CD4-positive, alpha-beta memory T cell (primary cell): Measurements from ENCODE around the gene MED27. TPM values are rescaled to one million over a fixed set of nuclear protein-coding genes. Genes with fewer than 3 reads are reported as not detected.
A peak's percentile ranks its signal among the peaks of the same experiment; 100 is the strongest.

Experiments
- CTCF ChIA-PET: fragments of 350-600 bp; sonication (Branson Sonifier 250); formaldehyde crosslinking; loops from one replicate; lab custom pipeline; 2021; ENCODE audit warnings: inconsistent platforms; ENCODE audit not compliant: partially characterized antibody; lab: Charles Lee
- POLR2A ChIA-PET: fragments of 350-600 bp; sonication (Branson Sonifier 250); formaldehyde crosslinking; loops from one replicate; lab custom pipeline; 2021; ENCODE audit not compliant: partially characterized antibody; lab: Charles Lee
- DNase-seq, 5 donors: peaks; one replicate each; pipeline versions ENCODE4 v3.0.0 to v3.0.0-alpha.2; 2020 to 2022; ENCODE audit warnings: mixed read lengths in 1 of 5
- H3K27ac ChIP-seq: one replicate; pipeline ENCODE4 v1.7.0; 2013; ENCODE audit warnings: low read depth, low read length
- H3K27me3 ChIP-seq: 2 replicates; pipeline ENCODE4 v1.7.0; 2013; ENCODE audit warnings: mild to moderate bottlenecking, low read length, moderate library complexity; ENCODE audit not compliant: insufficient read depth
- H3K36me3 ChIP-seq: 2 replicates; pipeline ENCODE4 v1.7.0; 2013; ENCODE audit warnings: mild to moderate bottlenecking, low read length, moderate library complexity; ENCODE audit not compliant: insufficient read depth
- H3K4me1 ChIP-seq: 2 replicates; pipeline ENCODE4 v1.7.0; 2013; ENCODE audit warnings: mild to moderate bottlenecking, low read length, moderate library complexity; ENCODE audit not compliant: insufficient read depth
- H3K4me3 ChIP-seq, 2 donors: one replicate each; pipeline ENCODE4 v1.7.0; 2013; ENCODE audit warnings: low read length in 2 of 2, mild to moderate bottlenecking in 1 of 2
- H3K9me3 ChIP-seq, 2 donors: one replicate each; pipeline ENCODE4 v1.7.0; 2013; ENCODE audit warnings: low read length in 2 of 2, control low read depth in 1 of 2; ENCODE audit not compliant: control insufficient read depth in 1 of 2
- H3K27ac Mint-ChIP-seq, 7 donors: one replicate each; pipeline ENCODE4 v1.8.0; 2020 to 2021; ENCODE audit warnings: mixed read lengths in 7 of 7, mild to moderate bottlenecking in 6 of 7, inconsistent platforms in 3 of 7, moderate library complexity in 3 of 7
- H3K27me3 Mint-ChIP-seq, 2 donors: one replicate each; pipeline ENCODE4 v1.8.0; 2020 to 2021; ENCODE audit warnings: mixed read lengths in 2 of 2
- H3K36me3 Mint-ChIP-seq, 2 donors: one replicate each; pipeline ENCODE4 v1.8.0; 2020 to 2021; ENCODE audit warnings: mixed read lengths in 2 of 2, inconsistent platforms in 1 of 2, mild to moderate bottlenecking in 1 of 2
- H3K4me1 Mint-ChIP-seq, 4 donors: one replicate each; pipeline ENCODE4 v1.8.0; 2020 to 2021; ENCODE audit warnings: mixed read lengths in 4 of 4, mild to moderate bottlenecking in 1 of 4
- H3K4me3 Mint-ChIP-seq, 8 donors: one replicate each; pipeline ENCODE4 v1.8.0; 2020 to 2021; ENCODE audit warnings: mixed read lengths in 8 of 8, mild to moderate bottlenecking in 7 of 8, moderate library complexity in 6 of 8, inconsistent platforms in 3 of 8
- H3K9me3 Mint-ChIP-seq, 8 donors: one replicate each; pipeline ENCODE4 v1.8.0; 2020 to 2021; ENCODE audit warnings: mixed read lengths in 8 of 8, mild to moderate bottlenecking in 5 of 8, inconsistent platforms in 3 of 8, moderate library complexity in 1 of 8
- intact Hi-C: fragments of 100-400 bp; cut with micrococcal nuclease; formaldehyde crosslinking; loops from one replicate; pipeline ENCODE4 v1.15.1; 2023
- polyA plus RNA-seq, 2 donors: library from polyadenylated mRNA; unstranded; fragments of 300-500 nt; fragmentation: Illumina TruSeq; gene quantifications; one replicate each; pipeline ENCODE4 v1.2.3, GENCODE V29; 2021
- total RNA-seq, 2 experiments: library from RNA; stranded (reverse); gene quantifications; one replicate each; pipeline ENCODE4 v1.2.3, GENCODE V29; 2021

Gene MED27
- total and polyA plus RNA-seq, 4 experiments from 2014 or later = 15.6 to 57.7 (median 29.3) TPM

DNA sequence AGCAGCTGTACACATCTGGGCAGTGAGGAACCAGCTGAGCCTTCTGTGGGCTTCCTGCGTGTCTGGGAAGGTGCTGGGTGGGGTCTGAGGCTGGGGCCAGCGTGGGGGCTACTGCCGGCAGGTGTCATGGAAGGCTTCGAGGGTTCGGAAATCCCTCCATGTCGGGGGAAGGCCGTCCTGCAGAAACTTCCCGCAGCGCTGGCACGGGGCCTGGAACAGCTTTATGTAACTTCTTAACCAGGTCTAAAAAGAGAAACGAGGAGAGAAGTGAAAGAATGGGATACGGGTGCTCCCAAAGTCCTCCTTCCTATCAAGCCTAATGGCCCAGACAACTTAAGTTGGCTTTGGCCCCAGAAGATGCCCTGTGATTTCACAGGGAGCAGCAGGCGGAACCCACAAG lies 219.2 kb downstream of the MED27 start:
- H3K36me3 Mint-ChIP-seq = peaks cover 35 to 43% of the 10 kb centered on the region in 2 donors
- no peaks in the 10 kb centered on the region for H3K27me3 ChIP-seq
- intact Hi-C loops = no loop called here
- POLR2A ChIA-PET = no interaction called here
- CTCF ChIA-PET = no interaction called here
- no peak overlapping the region for H3K27ac ChIP-seq
- H3K4me3 ChIP-seq = no peak overlapping the region
- no peak for DNase-seq
- H3K4me1 ChIP-seq = no peaks in the 10 kb centered on the region
- H3K4me3 Mint-ChIP-seq = no peak overlapping the region
- peaks cover 0 to 2% (median 0%) of the 10 kb centered on the region in 8 donors for H3K9me3 Mint-ChIP-seq
- no peaks in the 10 kb centered on the region for H3K9me3 ChIP-seq
- no peak overlapping the region for H3K27ac Mint-ChIP-seq
- H3K27me3 Mint-ChIP-seq = no peaks in the 10 kb centered on the region
- no peaks in the 10 kb centered on the region for H3K4me1 Mint-ChIP-seq
- H3K36me3 ChIP-seq = peaks cover 3% of the 10 kb centered on the region

DNA sequence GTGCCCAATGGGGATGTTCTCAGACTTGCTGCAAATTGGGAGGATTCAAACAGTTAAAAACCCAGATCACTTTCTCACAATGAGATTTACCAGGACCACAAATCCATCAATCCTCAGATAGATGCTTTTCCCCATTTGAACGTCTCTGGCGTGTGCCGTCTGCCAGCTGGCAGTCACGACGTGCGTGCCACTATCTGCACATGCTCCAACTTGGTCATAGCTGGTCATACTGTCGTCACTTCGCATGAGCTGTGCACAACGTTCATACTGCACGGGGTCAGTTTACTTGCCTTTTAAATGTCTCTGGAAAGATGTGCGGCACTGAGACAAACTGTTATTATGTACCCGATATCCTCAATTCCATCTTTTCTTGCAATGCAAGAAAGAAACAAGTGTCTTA lies 221.5 kb downstream of the MED27 start:
- peaks cover 0 to 4% (median 0%) of the 10 kb centered on the region in 4 donors for H3K4me1 Mint-ChIP-seq
- H3K9me3 Mint-ChIP-seq = peaks cover 0 to 2% (median 0%) of the 10 kb centered on the region in 8 donors
- Histone ChIP-seq H3K9me3 (no peaks in the 10 kb centered on the region), H3K36me3 (peaks cover 3% of the 10 kb centered on the region), H3K4me1 (no peaks in the 10 kb centered on the region), H3K27me3 (no peaks in the 10 kb centered on the region), H3K27ac (no peak overlapping the region), H3K4me3 (no peak overlapping the region)
- intact Hi-C loops = no loop called here
- POLR2A ChIA-PET = no interaction called here
- H3K27me3 Mint-ChIP-seq = no peaks in the 10 kb centered on the region
- no peak for DNase-seq
- H3K4me3 Mint-ChIP-seq = no peak overlapping the region
- CTCF ChIA-PET = no interaction called here
- H3K27ac Mint-ChIP-seq = peak overlapping the region in 1 of 7 donors; percentile 27
- H3K36me3 Mint-ChIP-seq = peaks cover 31 to 39% of the 10 kb centered on the region in 2 donors

DNA sequence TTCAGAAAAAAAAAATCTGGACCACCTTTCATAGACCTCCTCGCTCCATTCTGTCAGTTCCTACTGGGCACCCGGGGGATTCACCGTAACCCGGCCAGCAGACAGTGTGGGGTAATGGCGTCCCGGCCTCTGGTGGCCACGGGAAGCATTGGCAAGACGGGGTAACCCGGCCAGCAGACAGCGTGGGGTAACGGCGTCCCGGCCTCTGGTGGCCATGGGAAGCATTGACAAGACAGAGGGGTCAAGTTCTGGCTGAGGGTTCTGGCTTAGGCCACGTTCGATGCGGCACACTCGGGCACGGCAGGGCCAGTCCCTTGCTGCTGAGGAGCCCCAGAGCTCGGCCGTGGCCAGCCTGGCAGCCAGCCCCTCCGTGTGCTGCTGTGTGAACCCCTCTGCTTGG lies 223.6 kb downstream of the MED27 start:
- no peak overlapping the region for H3K4me3 ChIP-seq
- peaks cover 3% of the 10 kb centered on the region for H3K36me3 ChIP-seq
- CTCF ChIA-PET = no interaction called here
- peaks cover 15 to 20% of the 10 kb centered on the region in 2 donors for H3K36me3 Mint-ChIP-seq
- intact Hi-C loops = no loop called here
- H3K4me1 ChIP-seq = no peaks in the 10 kb centered on the region
- no peak for DNase-seq
- H3K4me1 Mint-ChIP-seq = peaks cover 0 to 4% (median 0%) of the 10 kb centered on the region in 4 donors
- POLR2A ChIA-PET = no interaction called here
- H3K27ac Mint-ChIP-seq = no peak overlapping the region
- H3K27me3 Mint-ChIP-seq = no peaks in the 10 kb centered on the region
- no peak overlapping the region for H3K27ac ChIP-seq
- H3K4me3 Mint-ChIP-seq = no peak overlapping the region
- no peaks in the 10 kb centered on the region for H3K9me3 ChIP-seq
- no peaks in the 10 kb centered on the region for H3K27me3 ChIP-seq
- H3K9me3 Mint-ChIP-seq = peaks cover 0 to 2% (median 0%) of the 10 kb centered on the region in 8 donors

DNA sequence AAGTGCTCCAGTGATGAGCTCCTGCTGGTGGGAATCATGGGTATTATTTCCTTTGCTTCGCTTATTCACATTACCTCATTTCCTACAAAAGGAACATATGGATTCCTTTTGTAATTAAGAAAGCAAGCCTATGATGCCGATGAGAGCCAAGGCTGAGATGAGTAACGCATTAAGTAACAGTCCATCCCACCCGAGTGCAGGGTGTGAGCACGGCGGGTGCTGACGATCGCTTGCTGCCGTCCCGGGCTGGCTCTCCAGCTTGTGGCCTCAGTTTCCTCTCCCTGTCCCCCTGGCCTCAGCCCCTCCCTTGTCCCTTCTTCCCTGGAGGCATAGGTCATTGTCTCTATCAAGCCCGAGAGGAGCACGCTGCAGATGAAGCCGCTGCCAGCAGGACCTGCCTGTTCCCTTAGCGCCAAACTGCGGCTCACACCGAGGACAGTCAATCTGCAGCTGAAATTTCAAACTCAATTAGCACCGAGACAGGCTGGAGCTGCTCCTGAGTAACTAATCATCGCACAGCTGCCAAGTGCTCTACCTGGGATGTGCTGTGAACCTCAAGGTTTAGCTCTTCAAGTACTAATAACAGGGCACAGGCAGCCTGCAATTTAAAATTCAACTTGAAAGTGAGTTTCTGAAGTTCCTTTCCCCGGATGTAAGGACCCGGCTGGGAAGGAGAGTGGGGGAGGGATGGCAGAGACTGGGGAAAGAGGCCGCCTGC lies 224.6 kb downstream of the MED27 start:
- peaks cover 0 to 4% (median 0%) of the 10 kb centered on the region in 4 donors for H3K4me1 Mint-ChIP-seq
- H3K9me3 Mint-ChIP-seq = peaks cover 0 to 2% (median 0%) of the 10 kb centered on the region in 8 donors
- CTCF ChIA-PET = no interaction called here
- H3K36me3 ChIP-seq = peaks cover 2% of the 10 kb centered on the region
- no peaks in the 10 kb centered on the region for H3K9me3 ChIP-seq
- no peak overlapping the region for H3K27ac ChIP-seq
- no peak overlapping the region for H3K27ac Mint-ChIP-seq
- no peaks in the 10 kb centered on the region for H3K4me1 ChIP-seq
- no peaks in the 10 kb centered on the region for H3K27me3 ChIP-seq
- POLR2A ChIA-PET = no interaction called here
- H3K27me3 Mint-ChIP-seq = no peaks in the 10 kb centered on the region
- DNase-seq = no peak
- peaks cover 7 to 10% of the 10 kb centered on the region in 2 donors for H3K36me3 Mint-ChIP-seq
- no peak overlapping the region for H3K4me3 ChIP-seq
- H3K4me3 Mint-ChIP-seq = no peak overlapping the region
- intact Hi-C loops = no loop called here

DNA sequence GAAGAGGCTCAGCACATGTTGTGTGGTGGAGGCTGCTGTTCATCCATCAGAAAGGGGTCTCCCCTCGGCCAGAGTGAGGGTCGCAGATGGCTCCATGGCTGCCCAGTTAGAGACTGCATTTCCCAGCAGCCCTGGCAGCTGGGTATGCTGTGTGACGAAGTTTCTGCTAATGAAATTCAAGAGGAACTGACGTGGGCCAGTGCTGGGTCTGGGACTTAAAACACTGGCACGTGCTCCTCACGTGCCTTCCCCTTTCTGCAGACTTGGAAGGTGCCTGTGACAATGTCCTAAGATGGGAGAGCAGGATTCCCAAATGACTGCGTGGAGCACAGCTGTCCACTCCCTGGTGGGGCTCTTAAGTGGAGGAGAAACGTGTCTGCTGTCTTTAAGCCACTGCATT lies 225.3 kb downstream of the MED27 start:
- POLR2A ChIA-PET = no interaction called here
- peak overlapping the region in 2 of 7 donors; percentile 33 to 53 for H3K27ac Mint-ChIP-seq
- no peak for DNase-seq
- intact Hi-C loops = no loop called here
- no peaks in the 10 kb centered on the region for H3K27me3 ChIP-seq
- H3K4me3 Mint-ChIP-seq = no peak overlapping the region
- H3K36me3 ChIP-seq = no peaks in the 10 kb centered on the region
- H3K9me3 ChIP-seq = no peaks in the 10 kb centered on the region
- H3K4me1 ChIP-seq = no peaks in the 10 kb centered on the region
- peaks cover 0 to 4% (median 0%) of the 10 kb centered on the region in 4 donors for H3K4me1 Mint-ChIP-seq
- H3K9me3 Mint-ChIP-seq = peaks cover 0 to 2% (median 0%) of the 10 kb centered on the region in 8 donors
- no peak overlapping the region for H3K27ac ChIP-seq
- CTCF ChIA-PET = no interaction called here
- H3K36me3 Mint-ChIP-seq = peaks cover 3 to 4% of the 10 kb centered on the region in 2 donors
- H3K27me3 Mint-ChIP-seq = no peaks in the 10 kb centered on the region
- no peak overlapping the region for H3K4me3 ChIP-seq

DNA sequence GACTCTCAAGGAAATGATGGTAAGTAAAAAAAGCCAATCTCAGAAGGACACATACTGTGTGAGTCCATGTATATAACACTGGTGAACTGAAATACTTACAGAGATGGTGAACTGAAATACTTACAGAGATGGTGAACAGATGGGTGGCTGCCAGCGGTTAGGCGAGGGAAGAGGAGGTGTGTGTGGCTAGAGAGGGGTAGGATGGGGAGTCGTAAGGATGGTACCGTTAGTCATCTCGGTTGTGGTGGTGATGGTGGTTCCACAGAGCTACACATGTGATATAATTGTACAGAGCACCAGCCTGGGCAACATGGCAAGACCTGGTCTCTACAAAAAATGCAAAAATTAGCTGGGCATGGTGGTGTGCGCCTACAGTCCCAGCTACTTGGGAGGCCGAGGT lies 226.2 kb downstream of the MED27 start:
- H3K27ac ChIP-seq = no peak overlapping the region
- peak overlapping the region in 1 of 7 donors; percentile 1 for H3K27ac Mint-ChIP-seq
- intact Hi-C loops = no loop called here
- no peaks in the 10 kb centered on the region for H3K36me3 ChIP-seq
- H3K4me3 Mint-ChIP-seq = no peak overlapping the region
- CTCF ChIA-PET = no interaction called here
- POLR2A ChIA-PET = no interaction called here
- no peaks in the 10 kb centered on the region for H3K27me3 Mint-ChIP-seq
- H3K27me3 ChIP-seq = no peaks in the 10 kb centered on the region
- H3K4me1 ChIP-seq = no peaks in the 10 kb centered on the region
- no peak for DNase-seq
- no peaks in the 10 kb centered on the region for H3K9me3 ChIP-seq
- peaks cover 0 to 4% (median 0%) of the 10 kb centered on the region in 4 donors for H3K4me1 Mint-ChIP-seq
- peaks cover 0 to 2% (median 0%) of the 10 kb centered on the region in 8 donors for H3K9me3 Mint-ChIP-seq
- peaks cover under 1 to 3% of the 10 kb centered on the region in 2 donors for H3K36me3 Mint-ChIP-seq
- H3K4me3 ChIP-seq = no peak overlapping the region

DNA sequence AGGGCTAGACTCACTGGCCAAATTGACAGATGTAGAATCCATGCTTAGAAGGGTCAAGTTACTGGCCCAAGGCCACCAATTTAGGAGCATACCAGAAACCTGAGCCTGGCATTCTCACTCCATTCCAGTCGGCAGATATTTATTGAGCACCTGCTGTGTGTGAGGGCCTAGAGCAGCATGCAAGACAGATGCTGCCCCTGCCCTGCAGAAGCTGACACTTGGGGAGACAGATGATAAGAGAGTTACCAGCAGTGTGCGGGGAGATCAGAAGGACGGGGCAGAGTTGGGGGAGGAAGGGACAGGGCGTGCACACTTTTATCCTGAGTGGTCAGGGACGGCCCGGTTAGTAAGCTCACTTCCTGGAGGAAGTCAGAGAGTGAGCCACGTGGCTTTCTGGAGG lies 228.3 kb downstream of the MED27 start:
- Histone ChIP-seq H3K4me1 (no peaks in the 10 kb centered on the region), H3K4me3 (no peak overlapping the region), H3K9me3 (no peaks in the 10 kb centered on the region), H3K36me3 (no peaks in the 10 kb centered on the region), H3K27ac (no peak overlapping the region), H3K27me3 (no peaks in the 10 kb centered on the region)
- peaks cover 0 to 1% (median 0%) of the 10 kb centered on the region in 8 donors for H3K9me3 Mint-ChIP-seq
- H3K4me1 Mint-ChIP-seq = peaks cover 0 to 6% (median 0%) of the 10 kb centered on the region in 4 donors
- ChIA-PET POLR2A (no interaction called here), CTCF (no interaction called here)
- intact Hi-C loops = no loop called here
- no peak for DNase-seq
- H3K4me3 Mint-ChIP-seq = no peak overlapping the region
- H3K27ac Mint-ChIP-seq = no peak overlapping the region
- peaks cover 1 to 3% of the 10 kb centered on the region in 2 donors for H3K27me3 Mint-ChIP-seq
- peaks cover 0 to 2% of the 10 kb centered on the region in 2 donors for H3K36me3 Mint-ChIP-seq
